HepG2 (cell line): Measurements from ENCODE around the gene STOML3. TPM values are rescaled to one million over a fixed set of nuclear protein-coding genes. Genes with fewer than 3 reads are reported as not detected.
A peak's percentile ranks its signal among the peaks of the same experiment; 100 is the strongest.

Experiments
- CENPT ChIP-seq: sonication (generic); formaldehyde crosslinking; IDR thresholded peaks from 2 replicates; pipeline ENCODE4 v1.8.0; 2022; ENCODE audit warnings: low read depth, mild to moderate bottlenecking, moderate library complexity, missing genetic modification reagents
- GABPA ChIP-seq, 2 experiments: IDR thresholded peaks; 2 replicates each; pipeline ENCODE4 v1.6.1; 2011 to 2016; ENCODE audit warnings: low read depth in 2 of 2, low read length in 1 of 2, missing biosample characterization in 1 of 2, missing genetic modification characterization in 1 of 2
- KAT8 ChIP-seq: IDR thresholded peaks from 2 replicates; pipeline ENCODE4 v1.6.1; 2016; ENCODE audit warnings: missing genetic modification reagents, missing compliant biosample characterization
- NFATC3 ChIP-seq: sonication (generic); formaldehyde crosslinking; IDR thresholded peaks from 2 replicates; pipeline ENCODE4 v1.5.1; 2020; ENCODE audit warnings: mild to moderate bottlenecking, missing genetic modification reagents
- NFYC ChIP-seq: IDR thresholded peaks from 2 replicates; pipeline ENCODE4 v1.6.1; 2016; ENCODE audit warnings: missing genetic modification reagents, missing compliant biosample characterization
- NKX3-1 ChIP-seq: sonication (generic); formaldehyde crosslinking; IDR thresholded peaks from 2 replicates; pipeline ENCODE4 v1.5.0; 2020; ENCODE audit warnings: missing genetic modification reagents
- NR1H2 ChIP-seq: sonication (generic); formaldehyde crosslinking; IDR thresholded peaks from 2 replicates; pipeline ENCODE4 v1.8.1; 2022; ENCODE audit warnings: low read depth, missing genetic modification reagents, borderline replicate concordance
- RCOR2 ChIP-seq: IDR thresholded peaks from 2 replicates; pipeline ENCODE4 v1.6.1; 2016; ENCODE audit warnings: missing biosample characterization, missing genetic modification reagents
- SMAD9 ChIP-seq: sonication (generic); formaldehyde crosslinking; IDR thresholded peaks from 2 replicates; pipeline ENCODE4 v1.5.1; 2020; ENCODE audit warnings: mild to moderate bottlenecking, missing genetic modification reagents
- SOX6 ChIP-seq, 2 experiments: fragments of 450-650 bp in 1 of 2; sonication (generic) in 1 of 2; formaldehyde crosslinking in 1 of 2; IDR thresholded peaks; 2 replicates each; pipeline versions ENCODE4 v1.4.0 to v1.6.1; 2017 to 2020; ENCODE audit warnings: antibody characterized with exemption in 1 of 2, mild to moderate bottlenecking in 1 of 2, missing genetic modification reagents in 1 of 2
- THYN1 ChIP-seq: sonication (generic); formaldehyde crosslinking; IDR thresholded peaks from 2 replicates; pipeline ENCODE4 v1.8.1; 2023; ENCODE audit warnings: low read depth, mild to moderate bottlenecking, moderate library complexity, missing genetic modification reagents, borderline replicate concordance
- ZNF180 ChIP-seq: sonication (generic); formaldehyde crosslinking; IDR thresholded peaks from 2 replicates; pipeline ENCODE4 v1.4.0; 2020; ENCODE audit warnings: low read depth, missing genetic modification reagents, borderline replicate concordance
- ZNF354B ChIP-seq: sonication (generic); formaldehyde crosslinking; IDR thresholded peaks from 2 replicates; pipeline ENCODE4 v1.8.0; 2022; ENCODE audit warnings: mild to moderate bottlenecking, missing genetic modification reagents
- ZNF451 ChIP-seq: sonication (generic); formaldehyde crosslinking; IDR thresholded peaks from 2 replicates; pipeline ENCODE4 v1.5.0; 2020; ENCODE audit warnings: mild to moderate bottlenecking, missing genetic modification reagents
- ZNF572 ChIP-seq: sonication (generic); formaldehyde crosslinking; IDR thresholded peaks from 2 replicates; pipeline ENCODE4 v1.5.1; 2020; ENCODE audit warnings: mild to moderate bottlenecking, missing genetic modification reagents
- ZNF878 ChIP-seq: sonication (generic); formaldehyde crosslinking; IDR thresholded peaks from 2 replicates; pipeline ENCODE4 v1.8.1; 2023; ENCODE audit warnings: mild to moderate bottlenecking, missing genetic modification reagents, moderate library complexity
- polyA plus RNA-seq, 8 experiments: library from polyadenylated mRNA; depleted of rRNA in 3 of 8; stranded (reverse) in 7 of 8; unstranded in 1 of 8; fragments of >200 nt; fragmentation: Illumina TruSeq in 4 of 8; extraction: Trizol in 4 of 8; gene quantifications; 2 replicates each; pipeline versions ENCODE4 v1.2.1 to v1.2.3, GENCODE V29; 2011 to 2016; ENCODE audit warnings: low read depth in 4 of 8, missing spikeins in 1 of 8, mixed read lengths in 1 of 8; ENCODE audit not compliant: insufficient read depth in 1 of 8
- total RNA-seq, 5 experiments: library from RNA; depleted of rRNA; stranded (reverse); fragments of >200 nt; fragmentation: Illumina TruSeq; extraction: Trizol; gene quantifications; 2 replicates each; pipeline ENCODE4 v1.2.3, GENCODE V29; 2016; ENCODE audit warnings: low read depth in 1 of 5
- TF ChIP-seq, protein P1 (sequence below): IDR thresholded peaks from 2 replicates; pipeline ENCODE4 v1.6.1; 2016; ENCODE audit warnings: mild to moderate bottlenecking
- TF ChIP-seq, protein P2 (sequence below): sonication (generic); formaldehyde crosslinking; IDR thresholded peaks from 2 replicates; pipeline ENCODE4 v1.4.0; 2020; ENCODE audit warnings: missing genetic modification reagents
- TF ChIP-seq, protein P3 (sequence below): sonication (generic); formaldehyde crosslinking; IDR thresholded peaks from 2 replicates; pipeline ENCODE4 v1.4.0; 2020; ENCODE audit warnings: missing genetic modification reagents, borderline replicate concordance

The STOML3 gene
- total and polyA plus RNA-seq, 2 of the 13 experiments (the other 11 are each of a cell fraction or from before 2014, with no cell fraction given), result not detected

DNA sequence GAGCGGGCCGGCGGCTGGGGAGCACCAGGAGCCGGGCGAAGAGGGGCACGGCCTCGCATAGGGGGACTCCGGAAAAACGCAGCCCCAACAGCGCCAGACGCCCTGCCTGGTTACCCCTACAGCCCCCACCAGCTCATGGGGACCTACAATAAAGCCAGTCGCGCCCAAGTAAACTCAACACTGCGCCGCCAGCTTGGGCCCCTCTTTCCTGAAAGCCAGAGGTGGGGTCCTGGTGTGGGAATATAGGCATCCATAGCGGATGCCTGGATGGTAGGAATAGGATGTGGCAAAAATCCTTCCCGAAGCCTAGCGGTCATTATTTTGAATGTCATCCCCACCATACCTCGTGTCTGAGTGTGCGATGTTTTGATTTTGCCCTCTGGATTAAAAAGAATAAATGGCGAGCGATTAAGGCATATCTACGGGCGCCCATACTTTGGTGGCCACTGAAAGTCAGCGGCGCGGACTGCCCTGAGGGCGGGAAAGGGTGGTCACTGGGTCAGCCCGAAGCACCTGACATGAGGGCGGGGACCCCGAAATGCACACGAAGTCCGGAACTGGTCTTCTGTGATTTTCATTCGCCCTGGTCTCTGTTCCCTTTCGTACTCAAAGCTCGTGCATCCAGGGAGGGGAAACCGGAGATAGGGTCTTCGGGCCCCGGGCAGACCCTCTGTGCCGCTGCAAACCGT lies 47.4 kb upstream of the STOML3 start, which contains the start of the genes NHLRC3 and PROSER1 (continued):
- TF ChIP-seq NKX3-1 (peak; percentile 47; the same call in 1 of the 2 replicates), GABPA (IDR thresholded peaks at IDR 0.05; ENCODE audit: low read depth, low read length) (no peak), GABPA (CRISPR knock-in tag; IDR thresholded peaks at IDR 0.05; ENCODE audit: low read depth) (peak; percentile 37; the same call in 1 of the 2 replicates), SMAD9 (CRISPR knock-in tag) (no peak), NR1H2 (CRISPR knock-in tag) (no peak), ZNF451 (CRISPR knock-in tag) (0 out of 2 replicates have a peak, but pooled peaks have one; percentile 1), ZNF878 (CRISPR knock-in tag) (no peak), CENPT (CRISPR knock-in tag) (no peak), THYN1 (CRISPR knock-in tag) (no peak), KAT8 (peak; percentile 89), ZNF572 (CRISPR knock-in tag) (no peak), ZNF180 (CRISPR knock-in tag) (peak; percentile 77; the same call in 1 of the 2 replicates), ZNF354B (CRISPR knock-in tag) (no peak), NFATC3 (CRISPR knock-in tag) (0 out of 2 replicates have a peak, but pooled peaks have one; percentile 13), SOX6 (IDR thresholded peaks at IDR 0.05) (no peak), SOX6 (CRISPR knock-in tag; IDR thresholded peaks at IDR 0.05) (peak; percentile 42), RCOR2 (CRISPR knock-in tag) (no peak; the same call in 1 of the 2 replicates), NFYC (peak; percentile 33; the same call in 1 of the 2 replicates)
- TF ChIP-seq, protein P1, sequence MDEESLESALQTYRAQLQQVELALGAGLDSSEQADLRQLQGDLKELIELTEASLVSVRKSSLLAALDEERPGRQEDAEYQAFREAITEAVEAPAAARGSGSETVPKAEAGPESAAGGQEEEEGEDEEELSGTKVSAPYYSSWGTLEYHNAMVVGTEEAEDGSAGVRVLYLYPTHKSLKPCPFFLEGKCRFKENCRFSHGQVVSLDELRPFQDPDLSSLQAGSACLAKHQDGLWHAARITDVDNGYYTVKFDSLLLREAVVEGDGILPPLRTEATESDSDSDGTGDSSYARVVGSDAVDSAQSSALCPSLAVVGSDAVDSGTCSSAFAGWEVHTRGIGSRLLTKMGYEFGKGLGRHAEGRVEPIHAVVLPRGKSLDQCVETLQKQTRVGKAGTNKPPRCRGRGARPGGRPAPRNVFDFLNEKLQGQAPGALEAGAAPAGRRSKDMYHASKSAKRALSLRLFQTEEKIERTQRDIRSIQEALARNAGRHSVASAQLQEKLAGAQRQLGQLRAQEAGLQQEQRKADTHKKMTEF, result peak; percentile 45; the same call in 1 of the 2 replicates
- TF ChIP-seq, protein P2, sequence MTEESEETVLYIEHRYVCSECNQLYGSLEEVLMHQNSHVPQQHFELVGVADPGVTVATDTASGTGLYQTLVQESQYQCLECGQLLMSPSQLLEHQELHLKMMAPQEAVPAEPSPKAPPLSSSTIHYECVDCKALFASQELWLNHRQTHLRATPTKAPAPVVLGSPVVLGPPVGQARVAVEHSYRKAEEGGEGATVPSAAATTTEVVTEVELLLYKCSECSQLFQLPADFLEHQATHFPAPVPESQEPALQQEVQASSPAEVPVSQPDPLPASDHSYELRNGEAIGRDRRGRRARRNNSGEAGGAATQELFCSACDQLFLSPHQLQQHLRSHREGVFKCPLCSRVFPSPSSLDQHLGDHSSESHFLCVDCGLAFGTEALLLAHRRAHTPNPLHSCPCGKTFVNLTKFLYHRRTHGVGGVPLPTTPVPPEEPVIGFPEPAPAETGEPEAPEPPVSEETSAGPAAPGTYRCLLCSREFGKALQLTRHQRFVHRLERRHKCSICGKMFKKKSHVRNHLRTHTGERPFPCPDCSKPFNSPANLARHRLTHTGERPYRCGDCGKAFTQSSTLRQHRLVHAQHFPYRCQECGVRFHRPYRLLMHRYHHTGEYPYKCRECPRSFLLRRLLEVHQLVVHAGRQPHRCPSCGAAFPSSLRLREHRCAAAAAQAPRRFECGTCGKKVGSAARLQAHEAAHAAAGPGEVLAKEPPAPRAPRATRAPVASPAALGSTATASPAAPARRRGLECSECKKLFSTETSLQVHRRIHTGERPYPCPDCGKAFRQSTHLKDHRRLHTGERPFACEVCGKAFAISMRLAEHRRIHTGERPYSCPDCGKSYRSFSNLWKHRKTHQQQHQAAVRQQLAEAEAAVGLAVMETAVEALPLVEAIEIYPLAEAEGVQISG (CRISPR knock-in tag), result peak; percentile 91
- TF ChIP-seq, protein P3, sequence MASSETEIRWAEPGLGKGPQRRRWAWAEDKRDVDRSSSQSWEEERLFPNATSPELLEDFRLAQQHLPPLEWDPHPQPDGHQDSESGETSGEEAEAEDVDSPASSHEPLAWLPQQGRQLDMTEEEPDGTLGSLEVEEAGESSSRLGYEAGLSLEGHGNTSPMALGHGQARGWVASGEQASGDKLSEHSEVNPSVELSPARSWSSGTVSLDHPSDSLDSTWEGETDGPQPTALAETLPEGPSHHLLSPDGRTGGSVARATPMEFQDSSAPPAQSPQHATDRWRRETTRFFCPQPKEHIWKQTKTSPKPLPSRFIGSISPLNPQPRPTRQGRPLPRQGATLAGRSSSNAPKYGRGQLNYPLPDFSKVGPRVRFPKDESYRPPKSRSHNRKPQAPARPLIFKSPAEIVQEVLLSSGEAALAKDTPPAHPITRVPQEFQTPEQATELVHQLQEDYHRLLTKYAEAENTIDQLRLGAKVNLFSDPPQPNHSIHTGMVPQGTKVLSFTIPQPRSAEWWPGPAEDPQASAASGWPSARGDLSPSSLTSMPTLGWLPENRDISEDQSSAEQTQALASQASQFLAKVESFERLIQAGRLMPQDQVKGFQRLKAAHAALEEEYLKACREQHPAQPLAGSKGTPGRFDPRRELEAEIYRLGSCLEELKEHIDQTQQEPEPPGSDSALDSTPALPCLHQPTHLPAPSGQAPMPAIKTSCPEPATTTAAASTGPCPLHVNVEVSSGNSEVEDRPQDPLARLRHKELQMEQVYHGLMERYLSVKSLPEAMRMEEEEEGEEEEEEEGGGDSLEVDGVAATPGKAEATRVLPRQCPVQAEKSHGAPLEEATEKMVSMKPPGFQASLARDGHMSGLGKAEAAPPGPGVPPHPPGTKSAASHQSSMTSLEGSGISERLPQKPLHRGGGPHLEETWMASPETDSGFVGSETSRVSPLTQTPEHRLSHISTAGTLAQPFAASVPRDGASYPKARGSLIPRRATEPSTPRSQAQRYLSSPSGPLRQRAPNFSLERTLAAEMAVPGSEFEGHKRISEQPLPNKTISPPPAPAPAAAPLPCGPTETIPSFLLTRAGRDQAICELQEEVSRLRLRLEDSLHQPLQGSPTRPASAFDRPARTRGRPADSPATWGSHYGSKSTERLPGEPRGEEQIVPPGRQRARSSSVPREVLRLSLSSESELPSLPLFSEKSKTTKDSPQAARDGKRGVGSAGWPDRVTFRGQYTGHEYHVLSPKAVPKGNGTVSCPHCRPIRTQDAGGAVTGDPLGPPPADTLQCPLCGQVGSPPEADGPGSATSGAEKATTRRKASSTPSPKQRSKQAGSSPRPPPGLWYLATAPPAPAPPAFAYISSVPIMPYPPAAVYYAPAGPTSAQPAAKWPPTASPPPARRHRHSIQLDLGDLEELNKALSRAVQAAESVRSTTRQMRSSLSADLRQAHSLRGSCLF (CRISPR knock-in tag), result no peak
